ENCODE results near the gene DUSP7.

DUSP7 gene

GRCh38 chr3:52023860-52024764 lies 32.3 kb downstream of the DUSP7 start:
- H3K4me3 ChIP-seq (ENCODE audit: low read length in 2 of 2): no peak overlapping the region
- H3K9ac ChIP-seq (ENCODE audit: low read length in 2 of 2): no peak overlapping the region
- no peaks in the 10 kb centered on the region for H3K9me3 ChIP-seq (ENCODE audit: control insufficient read depth in 2 of 2, low read length in 2 of 2)
- H3K36me3 ChIP-seq (ENCODE audit: control insufficient read depth in 2 of 2, insufficient read depth in 2 of 2, low read length in 2 of 2): no peaks in the 10 kb centered on the region
- no peaks in the 10 kb centered on the region for H3K27me3 ChIP-seq (ENCODE audit: control insufficient read depth in 1 of 2, insufficient read depth in 2 of 2, low read length in 2 of 2)
- peaks cover 27% of the 10 kb centered on the region for H3K4me1 ChIP-seq (ENCODE audit: control insufficient read depth, insufficient read depth, low read length)
- H3K27ac ChIP-seq (ENCODE audit: low read length): no peak overlapping the region

DNA sequence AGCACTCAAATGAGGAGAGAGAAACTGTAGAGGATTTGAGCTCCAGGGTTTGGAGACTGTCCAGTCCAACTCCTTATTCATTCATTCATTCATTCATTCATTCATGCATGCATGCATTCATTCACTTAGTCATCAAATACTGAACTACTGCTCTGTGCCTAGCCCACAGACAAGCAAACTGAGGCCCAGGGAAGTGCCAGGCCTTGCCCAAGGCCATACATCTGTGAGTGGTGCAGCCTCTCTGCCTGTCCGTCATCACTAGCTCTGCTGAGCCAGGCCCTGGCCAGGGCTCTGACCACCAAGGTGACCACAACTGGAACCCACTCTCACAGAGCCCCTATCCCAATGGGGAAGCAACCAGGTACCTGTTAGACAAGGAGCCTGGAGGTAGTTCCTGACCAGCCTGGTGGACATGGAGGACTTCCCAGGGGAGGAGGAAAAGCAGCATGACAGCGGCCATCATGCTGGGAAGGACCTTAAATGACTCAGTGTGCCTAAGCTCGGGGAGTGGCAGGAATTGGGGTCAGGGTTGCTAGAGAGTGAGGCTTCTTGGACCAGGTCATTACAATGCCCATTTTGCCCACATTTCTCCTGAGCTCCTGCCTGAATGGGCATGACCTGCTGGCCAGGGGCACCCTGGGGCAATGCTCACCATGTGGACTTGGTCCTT lies 33.1 kb downstream of the DUSP7 start:
- Histone ChIP-seq H3K9ac (ENCODE audit: low read length in 2 of 2) (no peak overlapping the region), H3K27ac (ENCODE audit: low read length) (no peak overlapping the region), H3K27me3 (ENCODE audit: control insufficient read depth in 1 of 2, insufficient read depth in 2 of 2, low read length in 2 of 2) (no peaks in the 10 kb centered on the region), H3K36me3 (ENCODE audit: control insufficient read depth in 2 of 2, insufficient read depth in 2 of 2, low read length in 2 of 2) (no peaks in the 10 kb centered on the region), H3K9me3 (ENCODE audit: control insufficient read depth in 2 of 2, low read length in 2 of 2) (no peaks in the 10 kb centered on the region), H3K4me3 (ENCODE audit: low read length in 2 of 2) (peak overlapping the region in 1 of 2 donors; percentile 3), H3K4me1 (ENCODE audit: control insufficient read depth, insufficient read depth, low read length) (peaks cover 27% of the 10 kb centered on the region)

- Histone ChIP-seq H3K27me3 (ENCODE audit: control insufficient read depth in 1 of 2, insufficient read depth in 2 of 2, low read length in 2 of 2) (no peaks in the 10 kb centered on the region), H3K4me1 (ENCODE audit: control insufficient read depth, insufficient read depth, low read length) (peaks cover 27% of the 10 kb centered on the region), H3K4me3 (ENCODE audit: low read length in 2 of 2) (peak overlapping the region in 1 of 2 donors; percentile 3), H3K9me3 (ENCODE audit: control insufficient read depth in 2 of 2, low read length in 2 of 2) (no peaks in the 10 kb centered on the region), H3K36me3 (ENCODE audit: control insufficient read depth in 2 of 2, insufficient read depth in 2 of 2, low read length in 2 of 2) (no peaks in the 10 kb centered on the region), H3K27ac (ENCODE audit: low read length) (no peak overlapping the region), H3K9ac (ENCODE audit: low read length in 2 of 2) (no peak overlapping the region)
These were observed 33.9 kb downstream of the DUSP7 start for GRCh38 chr3:52022323-52023100.

DNA sequence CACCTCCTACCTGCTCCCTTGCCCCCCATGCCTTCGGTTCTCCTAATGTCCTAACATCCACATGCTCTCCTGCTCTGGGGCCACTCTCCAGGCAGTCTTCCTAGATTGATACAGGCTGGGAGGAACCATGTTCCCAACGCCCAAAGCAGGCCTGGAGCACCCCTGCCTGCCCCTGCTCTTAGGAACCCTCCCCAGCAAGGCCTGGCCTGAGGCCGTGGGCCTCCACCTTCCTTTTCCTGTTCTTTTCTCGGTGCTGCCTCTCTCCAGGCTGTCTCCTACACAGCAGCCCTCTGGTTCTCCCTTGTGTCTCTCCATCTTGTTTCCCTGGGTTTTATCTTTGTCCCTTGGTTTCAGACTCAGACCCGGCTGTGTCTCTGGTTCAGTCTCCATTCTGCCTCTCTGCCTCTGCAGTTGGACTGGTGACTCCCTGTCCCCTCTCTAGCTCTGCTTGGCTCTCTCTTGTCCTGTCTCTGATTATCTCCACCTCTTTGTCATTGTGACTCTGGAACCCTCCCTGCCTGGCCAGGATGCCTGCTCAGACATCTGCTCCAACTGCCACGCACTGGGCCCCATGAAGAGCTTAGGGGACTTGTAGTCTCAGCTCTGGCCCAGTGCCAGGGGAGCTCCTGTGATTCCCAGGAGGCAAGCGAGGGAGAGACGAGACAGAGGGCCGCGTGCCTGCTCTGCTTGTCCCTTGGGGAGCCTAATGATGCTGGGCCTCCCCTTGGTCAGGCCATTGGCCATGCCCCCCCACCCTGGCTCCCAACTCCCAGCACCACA lies 34.7 kb downstream of the DUSP7 start:
- no peak overlapping the region for H3K9ac ChIP-seq (ENCODE audit: low read length in 2 of 2)
- H3K9me3 ChIP-seq (ENCODE audit: control insufficient read depth in 2 of 2, low read length in 2 of 2): no peaks in the 10 kb centered on the region
- H3K36me3 ChIP-seq (ENCODE audit: control insufficient read depth in 2 of 2, insufficient read depth in 2 of 2, low read length in 2 of 2): no peaks in the 10 kb centered on the region
- peaks cover 27% of the 10 kb centered on the region for H3K4me1 ChIP-seq (ENCODE audit: control insufficient read depth, insufficient read depth, low read length)
- H3K4me3 ChIP-seq (ENCODE audit: low read length in 2 of 2): no peak overlapping the region
- no peaks in the 10 kb centered on the region for H3K27me3 ChIP-seq (ENCODE audit: control insufficient read depth in 1 of 2, insufficient read depth in 2 of 2, low read length in 2 of 2)
- peak overlapping the region; percentile 11 for H3K27ac ChIP-seq (ENCODE audit: low read length)

DNA sequence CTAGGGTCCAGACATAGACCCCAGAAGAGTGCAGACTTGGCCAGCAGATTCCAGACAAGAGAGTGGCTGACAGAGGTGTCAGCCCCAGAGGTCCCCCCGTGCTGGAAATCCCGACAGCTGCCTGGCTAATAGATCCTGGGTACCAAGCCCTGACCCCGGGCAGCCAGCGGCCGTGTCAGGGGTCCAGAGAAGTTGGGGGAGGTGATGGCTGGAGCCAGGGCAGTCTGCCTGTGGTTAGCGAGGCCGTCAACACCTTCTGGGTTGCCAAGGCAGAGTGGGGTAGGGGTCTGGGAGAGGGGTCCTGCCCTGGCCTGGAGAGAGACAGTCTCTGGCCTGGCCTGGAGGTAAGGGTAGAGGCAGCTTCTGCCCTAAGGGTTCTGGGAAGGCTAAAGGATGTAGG lies 35.6 kb downstream of the DUSP7 start:
- Histone ChIP-seq H3K4me1 (ENCODE audit: control insufficient read depth, insufficient read depth, low read length) (peaks cover 27% of the 10 kb centered on the region), H3K27me3 (ENCODE audit: control insufficient read depth in 1 of 2, insufficient read depth in 2 of 2, low read length in 2 of 2) (no peaks in the 10 kb centered on the region), H3K9ac (ENCODE audit: low read length in 2 of 2) (no peak overlapping the region), H3K36me3 (ENCODE audit: control insufficient read depth in 2 of 2, insufficient read depth in 2 of 2, low read length in 2 of 2) (no peaks in the 10 kb centered on the region), H3K27ac (ENCODE audit: low read length) (no peak overlapping the region), H3K9me3 (ENCODE audit: control insufficient read depth in 2 of 2, low read length in 2 of 2) (no peaks in the 10 kb centered on the region), H3K4me3 (ENCODE audit: low read length in 2 of 2) (no peak overlapping the region)

DNA sequence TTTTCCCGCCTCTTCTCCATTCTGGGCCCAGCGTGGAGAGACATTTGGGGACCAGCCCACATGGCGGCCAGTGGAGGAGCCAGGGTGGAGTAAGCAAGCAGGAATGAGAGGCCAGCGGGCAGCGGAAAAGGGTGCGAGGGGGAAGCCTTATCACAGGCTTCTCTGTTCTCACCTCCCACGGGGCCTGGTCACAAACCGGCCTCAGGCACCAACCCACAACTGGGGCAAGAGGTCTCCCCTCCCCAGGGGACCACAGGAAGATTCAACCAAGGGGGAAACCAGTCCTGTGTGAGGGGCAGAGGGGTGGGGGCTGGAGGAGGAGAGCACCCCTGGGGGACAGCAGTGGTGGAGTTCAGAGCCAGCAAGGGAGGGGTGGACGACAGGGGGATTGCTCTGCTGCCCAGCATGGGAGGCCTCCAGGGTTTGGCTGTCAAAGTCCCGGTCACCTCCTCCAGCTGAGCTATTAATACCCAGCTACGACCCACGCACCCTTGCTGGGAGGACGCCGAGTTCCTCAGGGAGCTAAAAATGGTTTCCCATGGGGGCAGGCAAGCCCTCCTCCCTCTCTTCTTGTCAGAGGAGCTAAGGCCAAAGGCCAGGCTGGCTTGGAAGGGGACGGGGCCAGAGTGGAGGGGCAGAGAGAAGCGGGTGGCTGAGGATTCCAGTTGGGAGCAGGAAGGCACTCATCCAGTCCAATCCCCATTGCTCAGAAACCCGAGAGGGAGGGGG lies 36.9 kb downstream of the DUSP7 start:
- H3K27ac ChIP-seq (ENCODE audit: low read length): peak overlapping the region; percentile 18
- H3K27me3 ChIP-seq (ENCODE audit: control insufficient read depth in 1 of 2, insufficient read depth in 2 of 2, low read length in 2 of 2): no peaks in the 10 kb centered on the region
- no peaks in the 10 kb centered on the region for H3K9me3 ChIP-seq (ENCODE audit: control insufficient read depth in 2 of 2, low read length in 2 of 2)
- H3K9ac ChIP-seq (ENCODE audit: low read length in 2 of 2): no peak overlapping the region
- H3K4me3 ChIP-seq (ENCODE audit: low read length in 2 of 2): no peak overlapping the region
- peaks cover 27% of the 10 kb centered on the region for H3K4me1 ChIP-seq (ENCODE audit: control insufficient read depth, insufficient read depth, low read length)
- no peaks in the 10 kb centered on the region for H3K36me3 ChIP-seq (ENCODE audit: control insufficient read depth in 2 of 2, insufficient read depth in 2 of 2, low read length in 2 of 2)

GRCh38 chr3:52018319-52019000 lies 37.9 kb downstream of the DUSP7 start:
- no peak overlapping the region for H3K27ac ChIP-seq (ENCODE audit: low read length)
- no peak overlapping the region for H3K4me3 ChIP-seq (ENCODE audit: low read length in 2 of 2)
- no peak overlapping the region for H3K9ac ChIP-seq (ENCODE audit: low read length in 2 of 2)
- no peaks in the 10 kb centered on the region for H3K36me3 ChIP-seq (ENCODE audit: control insufficient read depth in 2 of 2, insufficient read depth in 2 of 2, low read length in 2 of 2)
- no peaks in the 10 kb centered on the region for H3K9me3 ChIP-seq (ENCODE audit: control insufficient read depth in 2 of 2, low read length in 2 of 2)
- H3K27me3 ChIP-seq (ENCODE audit: control insufficient read depth in 1 of 2, insufficient read depth in 2 of 2, low read length in 2 of 2): no peaks in the 10 kb centered on the region
- H3K4me1 ChIP-seq (ENCODE audit: control insufficient read depth, insufficient read depth, low read length): peaks cover 24% of the 10 kb centered on the region

GRCh38 chr3:52017586-52017985 lies 38.8 kb downstream of the DUSP7 start:
- H3K4me1 ChIP-seq (ENCODE audit: control insufficient read depth, insufficient read depth, low read length): peaks cover 23% of the 10 kb centered on the region
- no peaks in the 10 kb centered on the region for H3K9me3 ChIP-seq (ENCODE audit: control insufficient read depth in 2 of 2, low read length in 2 of 2)
- H3K36me3 ChIP-seq (ENCODE audit: control insufficient read depth in 2 of 2, insufficient read depth in 2 of 2, low read length in 2 of 2): no peaks in the 10 kb centered on the region
- no peaks in the 10 kb centered on the region for H3K27me3 ChIP-seq (ENCODE audit: control insufficient read depth in 1 of 2, insufficient read depth in 2 of 2, low read length in 2 of 2)
- no peak overlapping the region for H3K9ac ChIP-seq (ENCODE audit: low read length in 2 of 2)
- H3K27ac ChIP-seq (ENCODE audit: low read length): no peak overlapping the region
- no peak overlapping the region for H3K4me3 ChIP-seq (ENCODE audit: low read length in 2 of 2)

DNA sequence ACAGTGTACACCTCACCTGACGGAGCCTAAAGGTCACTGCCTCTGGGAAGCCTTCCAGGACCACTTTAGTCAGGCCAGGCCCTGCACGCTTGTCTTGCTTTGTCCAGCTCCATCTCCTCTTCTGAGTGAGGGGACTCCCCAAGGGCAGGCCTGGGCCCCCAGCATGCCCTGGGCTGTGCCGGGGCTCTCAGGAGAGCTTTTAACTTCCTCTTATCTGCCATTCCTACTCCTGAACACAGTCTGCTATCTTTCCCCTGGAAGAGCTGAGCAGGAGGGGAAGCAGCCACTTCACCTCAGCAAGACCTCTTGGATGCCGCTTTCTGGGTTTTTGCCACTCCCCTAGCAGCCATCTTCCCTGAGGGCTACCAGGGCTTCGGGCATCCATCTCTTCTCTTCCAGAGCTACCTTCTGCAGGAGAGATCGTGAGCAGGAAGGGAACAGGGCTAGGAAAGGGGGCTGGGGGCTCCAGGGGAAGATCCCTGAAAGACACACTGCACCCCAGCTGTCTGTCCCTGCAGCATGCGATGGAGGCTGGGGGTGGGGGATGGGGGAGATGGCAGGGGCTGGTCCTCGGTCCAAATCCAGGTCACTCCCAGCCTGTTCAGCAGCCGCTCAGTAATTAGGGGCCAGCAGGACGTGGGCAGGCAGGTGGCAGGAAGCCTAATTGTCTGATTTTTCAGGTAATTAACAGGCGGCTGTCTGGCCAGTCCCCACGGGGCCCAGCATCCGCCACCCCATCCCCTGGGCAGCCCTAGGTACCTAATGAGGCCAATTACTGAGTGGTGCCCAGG lies 40.7 kb downstream of the DUSP7 start:
- peaks cover 11% of the 10 kb centered on the region for H3K4me1 ChIP-seq (ENCODE audit: control insufficient read depth, insufficient read depth, low read length)
- H3K9me3 ChIP-seq (ENCODE audit: control insufficient read depth in 2 of 2, low read length in 2 of 2): no peaks in the 10 kb centered on the region
- H3K27ac ChIP-seq (ENCODE audit: low read length): no peak overlapping the region
- no peak overlapping the region for H3K4me3 ChIP-seq (ENCODE audit: low read length in 2 of 2)
- no peak overlapping the region for H3K9ac ChIP-seq (ENCODE audit: low read length in 2 of 2)
- H3K36me3 ChIP-seq (ENCODE audit: control insufficient read depth in 2 of 2, insufficient read depth in 2 of 2, low read length in 2 of 2): no peaks in the 10 kb centered on the region
- H3K27me3 ChIP-seq (ENCODE audit: control insufficient read depth in 1 of 2, insufficient read depth in 2 of 2, low read length in 2 of 2): no peaks in the 10 kb centered on the region
